ENCODE results near the gene ARRDC1. TPM values are rescaled to one million over a fixed set of nuclear protein-coding genes. Genes with fewer than 3 reads are reported as not detected.
"Not testable (repeated sequence)": the region's sequence is repeated elsewhere in the genome, so short reads cannot be mapped to it uniquely, and the experiment has no call there.

Gene ARRDC1
- total and polyA plus RNA-seq, 12 donors = 14.1 to 194 (median 35.7) TPM

DNA sequence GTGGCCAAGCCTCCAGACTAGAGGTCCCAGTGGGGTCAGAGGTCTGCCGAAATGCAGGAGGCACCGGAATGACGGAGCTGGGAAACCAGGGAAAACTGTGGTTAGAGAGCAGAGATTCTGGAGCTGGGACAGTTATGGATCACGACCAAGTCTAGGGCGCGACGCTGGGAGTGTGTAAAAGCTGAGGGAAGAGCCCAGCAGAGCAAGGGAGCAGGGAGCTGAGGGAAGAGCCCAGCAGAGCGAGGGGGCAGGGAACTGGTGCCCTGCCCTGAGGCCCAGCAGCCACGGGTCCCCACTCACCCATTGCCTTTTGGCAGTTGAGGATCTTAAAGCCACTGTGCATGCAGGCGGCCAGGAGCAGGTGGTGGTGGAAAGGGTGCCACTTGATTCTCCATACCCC, 41.4 kb upstream of the ARRDC1 start:
- 91 to 97% (median 94%) methylated on average over 10 of the region's 10 CpGs for WGBS, 4 donors
- intact Hi-C loops (cut with DNase I) = no loop called here
- TF ChIP-seq, protein P1, sequence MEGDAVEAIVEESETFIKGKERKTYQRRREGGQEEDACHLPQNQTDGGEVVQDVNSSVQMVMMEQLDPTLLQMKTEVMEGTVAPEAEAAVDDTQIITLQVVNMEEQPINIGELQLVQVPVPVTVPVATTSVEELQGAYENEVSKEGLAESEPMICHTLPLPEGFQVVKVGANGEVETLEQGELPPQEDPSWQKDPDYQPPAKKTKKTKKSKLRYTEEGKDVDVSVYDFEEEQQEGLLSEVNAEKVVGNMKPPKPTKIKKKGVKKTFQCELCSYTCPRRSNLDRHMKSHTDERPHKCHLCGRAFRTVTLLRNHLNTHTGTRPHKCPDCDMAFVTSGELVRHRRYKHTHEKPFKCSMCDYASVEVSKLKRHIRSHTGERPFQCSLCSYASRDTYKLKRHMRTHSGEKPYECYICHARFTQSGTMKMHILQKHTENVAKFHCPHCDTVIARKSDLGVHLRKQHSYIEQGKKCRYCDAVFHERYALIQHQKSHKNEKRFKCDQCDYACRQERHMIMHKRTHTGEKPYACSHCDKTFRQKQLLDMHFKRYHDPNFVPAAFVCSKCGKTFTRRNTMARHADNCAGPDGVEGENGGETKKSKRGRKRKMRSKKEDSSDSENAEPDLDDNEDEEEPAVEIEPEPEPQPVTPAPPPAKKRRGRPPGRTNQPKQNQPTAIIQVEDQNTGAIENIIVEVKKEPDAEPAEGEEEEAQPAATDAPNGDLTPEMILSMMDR (IDR thresholded peaks at IDR 0.05) = no peak
- no peak for TF ChIP-seq POLR2A (IDR thresholded peaks at IDR 0.05)
- no peaks in the 10 kb centered on the region for H3K9me3 ChIP-seq (replicated peaks in 1 of 3)
- no peak for DNase-seq
- no peaks in the 10 kb centered on the region for H3K27me3 ChIP-seq
- no peaks in the 10 kb centered on the region for H3K4me1 ChIP-seq (replicated peaks in 1 of 2)
- H3K36me3 ChIP-seq (replicated peaks in 1 of 2) = peaks cover 0 to 22% of the 10 kb centered on the region in 2 donors
- H3K27ac ChIP-seq = no peak overlapping the region
- H3K4me3 ChIP-seq = no peak overlapping the region

DNA sequence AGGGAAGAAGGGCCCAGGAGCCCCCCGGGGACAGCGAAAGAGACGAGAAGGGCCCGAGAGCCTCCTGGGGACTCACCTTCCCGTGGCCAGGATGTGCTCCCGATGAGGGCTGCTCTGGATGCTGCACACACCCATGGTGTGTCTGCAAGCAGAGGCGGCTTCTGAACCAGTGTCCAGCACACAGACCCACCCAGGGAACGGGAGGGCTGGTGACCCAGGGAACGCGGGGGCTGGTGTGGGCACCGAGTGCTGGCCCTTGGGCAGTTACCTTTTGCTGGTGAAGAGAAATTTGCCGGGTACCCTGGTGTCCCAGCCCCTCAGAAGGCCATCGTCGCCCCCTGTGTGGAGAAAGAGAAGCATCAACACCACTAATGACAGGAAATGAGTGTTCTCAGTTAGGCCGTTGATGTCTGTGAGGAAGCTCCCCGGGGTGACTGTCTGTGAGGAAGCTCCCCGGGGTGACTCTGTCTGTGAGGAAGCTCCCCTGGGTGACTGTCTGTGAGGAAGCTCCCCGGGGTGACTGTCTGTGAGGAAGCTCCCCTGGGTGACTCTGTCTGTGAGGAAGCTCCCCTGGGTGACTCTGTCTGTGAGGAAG, 40.6 kb upstream of the ARRDC1 start:
- H3K27me3 ChIP-seq = no peaks in the 10 kb centered on the region
- peaks cover 0 to 22% of the 10 kb centered on the region in 2 donors for H3K36me3 ChIP-seq (replicated peaks in 1 of 2)
- no peaks in the 10 kb centered on the region for H3K9me3 ChIP-seq (replicated peaks in 1 of 3)
- 90 to 92% (median 91%) methylated on average over 14 to 17 of the region's 18 CpGs for WGBS, 4 donors
- TF ChIP-seq POLR2A (IDR thresholded peaks at IDR 0.05) = no peak
- H3K4me3 ChIP-seq = no peak overlapping the region
- H3K4me1 ChIP-seq (replicated peaks in 1 of 2) = no peaks in the 10 kb centered on the region
- no peak for DNase-seq
- H3K27ac ChIP-seq = no peak overlapping the region
- intact Hi-C loops (cut with DNase I) = no loop called here

DNA sequence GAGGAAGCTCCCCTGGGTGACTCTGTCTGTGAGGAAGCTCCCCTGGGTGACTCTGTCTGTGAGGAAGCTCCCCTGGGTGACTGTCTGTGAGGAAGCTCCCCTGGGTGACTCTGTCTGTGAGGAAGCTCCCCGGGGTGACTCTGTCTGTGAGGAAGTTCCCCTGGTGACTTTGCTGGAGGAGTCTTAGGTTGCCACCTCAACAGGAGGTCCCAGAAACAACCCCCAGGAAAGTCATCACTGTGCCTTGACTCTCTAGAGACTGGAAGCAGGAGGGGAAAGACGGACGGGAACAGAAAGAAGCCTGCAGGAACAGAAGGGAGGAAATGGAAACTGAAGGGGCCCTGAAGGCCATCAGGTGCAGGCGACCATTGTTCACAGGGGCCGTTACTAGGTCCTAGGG, 37.0 kb upstream of the ARRDC1 start:
- WGBS, 4 donors = 85 to 89% (median 88%) methylated on average over 4 to 5 of the region's 5 CpGs
- H3K36me3 ChIP-seq (replicated peaks in 1 of 2) = peaks cover 0 to 34% of the 10 kb centered on the region in 2 donors
- H3K27ac ChIP-seq; DNase-seq; H3K27me3 ChIP-seq; H3K9me3 ChIP-seq (replicated peaks in 1 of 3); H3K4me3 ChIP-seq; intact Hi-C loops (cut with DNase I); H3K4me1 ChIP-seq (replicated peaks in 1 of 2): not testable (repeated sequence)

DNA sequence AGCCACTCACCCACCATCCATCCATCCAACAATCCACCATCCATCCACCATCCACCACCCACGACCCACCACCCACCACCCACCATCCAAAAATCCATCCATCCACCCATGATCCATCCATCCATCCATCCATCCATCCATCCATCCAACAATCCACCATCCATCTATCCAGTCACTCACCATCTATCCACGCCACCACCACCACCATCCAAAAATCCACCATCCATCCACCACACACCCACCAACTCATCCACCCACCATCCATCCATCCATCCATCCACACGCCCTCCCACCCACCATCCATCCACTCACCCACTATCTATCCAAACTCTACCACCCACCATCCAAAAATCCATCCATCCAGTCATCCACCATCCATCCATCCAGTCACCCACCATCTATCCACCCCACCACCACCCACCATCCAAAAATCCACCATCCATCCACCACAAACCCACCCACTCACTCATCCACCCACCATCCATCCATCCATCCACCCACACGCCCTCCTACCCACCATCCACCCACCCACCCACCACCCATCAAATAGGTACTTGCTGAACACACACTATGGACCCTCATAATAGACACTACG, 35.8 kb upstream of the ARRDC1 start:
- no peaks in the 10 kb centered on the region for H3K4me1 ChIP-seq (replicated peaks in 1 of 2)
- H3K9me3 ChIP-seq (replicated peaks in 1 of 3) = no peaks in the 10 kb centered on the region
- no peak overlapping the region for H3K27ac ChIP-seq
- peaks cover 0 to 34% of the 10 kb centered on the region in 2 donors for H3K36me3 ChIP-seq (replicated peaks in 1 of 2)
- no peak for DNase-seq
- TF ChIP-seq POLR2A (IDR thresholded peaks at IDR 0.05) = no peak
- TF ChIP-seq, protein P1 (IDR thresholded peaks at IDR 0.05) = no peak
- no peaks in the 10 kb centered on the region for H3K27me3 ChIP-seq
- no peak overlapping the region for H3K4me3 ChIP-seq
- intact Hi-C loops (cut with DNase I) = no loop called here
- 95 to 98% (median 97%) methylated on average over 5 of the region's 5 CpGs for WGBS, 4 donors

DNA sequence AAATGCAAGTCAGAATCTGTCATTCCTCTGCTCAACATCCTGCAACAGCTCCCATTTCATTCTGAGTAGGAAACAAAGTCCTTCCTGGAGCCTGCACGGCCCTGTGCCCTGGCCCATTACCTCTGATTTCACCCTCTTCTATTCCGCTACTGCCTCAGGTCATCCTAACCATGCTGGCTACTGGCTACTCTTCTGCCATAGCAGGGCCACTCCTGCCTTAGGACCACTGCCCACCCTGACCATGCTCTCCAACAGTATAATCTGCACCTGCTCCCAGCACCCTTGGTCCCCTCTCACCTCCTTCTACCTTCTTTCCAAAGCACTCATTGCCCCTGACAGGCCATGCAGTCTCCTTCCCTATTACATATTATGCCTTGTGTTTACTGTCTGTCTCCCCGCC, 34.9 kb upstream of the ARRDC1 start:
- TF ChIP-seq, protein P1 (IDR thresholded peaks at IDR 0.05) = no peak
- TF ChIP-seq POLR2A (IDR thresholded peaks at IDR 0.05) = no peak
- Histone ChIP-seq H3K4me3 (no peak overlapping the region), H3K27ac (no peak overlapping the region), H3K36me3 (replicated peaks in 1 of 2) (peaks cover 0 to 40% of the 10 kb centered on the region in 2 donors), H3K27me3 (no peaks in the 10 kb centered on the region), H3K4me1 (replicated peaks in 1 of 2) (no peaks in the 10 kb centered on the region), H3K9me3 (replicated peaks in 1 of 3) (no peaks in the 10 kb centered on the region)
- WGBS, 4 donors = 95 to 98% (median 97%) methylated on average over 3 of the region's 3 CpGs
- intact Hi-C loops (cut with DNase I) = no loop called here
- DNase-seq = no peak
